SH-SY5Y (cell line): ENCODE measurements around the gene ANKRD55.
A peak's percentile ranks its signal among the peaks of the same experiment; 100 is the strongest.

Experiments
- GATA2 ChIP-seq: IDR thresholded peaks from 2 replicates; pipeline ENCODE4 v1.6.1; 2011; ENCODE audit warnings: mild to moderate bottlenecking, low read depth, low read length
- GATA3 ChIP-seq: IDR thresholded peaks from 2 replicates; pipeline ENCODE4 v1.6.1; 2011; ENCODE audit warnings: low read depth, mild to moderate bottlenecking, low read length, moderate library complexity

The ANKRD55 gene

DNA sequence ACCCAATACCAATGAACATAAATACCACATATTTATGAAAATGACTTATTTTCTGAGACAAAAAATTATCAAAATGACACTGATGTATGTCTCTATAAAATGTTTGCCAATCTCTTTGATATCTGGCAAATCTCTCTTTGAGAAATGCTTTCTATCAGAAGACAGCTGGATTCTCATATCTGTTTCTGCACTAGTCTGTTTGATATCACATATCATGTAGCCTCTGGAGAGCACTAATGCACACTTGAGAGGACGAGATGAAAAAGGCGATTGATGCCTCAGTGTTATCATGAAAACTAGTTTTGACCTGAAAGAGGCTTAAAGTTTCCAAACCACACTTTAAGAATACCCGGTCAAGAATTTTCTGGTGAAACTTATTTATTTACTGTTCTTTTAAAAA lies 29.1 kb upstream of the ANKRD55 start:
- TF ChIP-seq GATA2 (peak; percentile 18; the same call in 1 of the 2 replicates), GATA3 (peak; percentile 65; the same call in 1 of the 2 replicates)

DNA sequence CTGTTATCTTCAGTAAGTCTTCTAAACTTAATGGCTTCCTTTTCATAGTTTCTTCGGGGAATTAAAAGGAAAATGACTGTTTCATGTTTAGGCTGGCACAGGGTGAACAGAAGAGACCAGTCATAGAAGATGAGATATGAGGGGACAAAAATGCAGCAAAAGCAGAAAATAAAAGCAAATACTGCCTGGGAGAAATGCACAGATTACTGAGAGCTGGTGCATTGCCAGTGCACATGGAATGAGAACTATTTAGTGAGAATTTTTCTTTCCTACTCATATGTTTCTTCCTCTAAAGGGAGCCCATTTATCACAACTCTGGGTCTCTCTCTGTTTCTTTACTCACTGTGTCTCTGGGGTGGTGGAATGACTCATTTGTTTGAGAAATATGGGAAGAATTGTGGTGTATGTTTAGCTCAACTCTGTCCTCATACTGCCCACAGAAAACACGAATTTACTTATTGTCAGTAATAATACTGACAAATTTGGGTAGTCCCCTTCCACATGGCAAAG lies 25.9 kb upstream of the ANKRD55 start:
- TF ChIP-seq GATA2, result no peak

DNA sequence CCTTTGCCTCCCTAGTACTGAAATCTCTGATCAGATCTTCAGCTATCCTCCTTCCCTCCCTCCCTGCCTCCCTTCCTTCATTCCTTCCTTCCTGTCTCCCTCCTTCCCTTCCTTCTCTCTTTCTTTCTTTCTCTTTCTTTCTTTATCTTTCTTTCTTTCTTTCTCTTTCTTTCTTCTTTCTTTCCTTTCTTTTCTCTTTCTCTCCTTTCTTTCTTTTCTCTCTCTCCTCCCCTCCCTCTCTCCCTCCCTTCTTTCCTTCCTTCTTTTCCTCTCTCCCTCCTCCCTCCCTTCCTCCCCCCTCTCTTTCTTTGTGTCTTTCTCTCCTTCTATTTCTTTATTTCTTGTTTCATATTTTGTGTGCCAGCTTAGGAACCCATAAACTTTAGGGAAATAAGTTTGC lies 23.9 kb upstream of the ANKRD55 start:
- no peak for TF ChIP-seq GATA2
- no peak for TF ChIP-seq GATA3

DNA sequence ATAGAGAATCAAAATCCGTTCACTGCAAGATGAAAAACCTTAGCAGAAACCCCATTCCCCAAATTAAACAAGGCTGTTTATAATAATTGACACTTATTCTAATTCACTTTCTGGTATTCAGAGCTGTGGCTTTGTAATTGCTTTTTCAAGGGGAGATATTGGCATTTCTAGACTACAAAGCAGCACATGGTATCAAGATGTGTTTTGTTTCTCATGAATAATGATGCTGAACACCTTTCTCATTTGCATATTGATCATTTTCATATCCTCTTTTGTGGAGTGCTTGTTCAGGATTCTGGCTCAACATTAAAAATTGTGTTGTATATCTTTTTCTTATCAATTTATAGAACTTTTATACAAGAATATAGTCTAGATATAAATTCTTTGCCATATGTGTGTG lies 22.4 kb upstream of the ANKRD55 start:
- no peak for TF ChIP-seq GATA2
- no peak for TF ChIP-seq GATA3

DNA sequence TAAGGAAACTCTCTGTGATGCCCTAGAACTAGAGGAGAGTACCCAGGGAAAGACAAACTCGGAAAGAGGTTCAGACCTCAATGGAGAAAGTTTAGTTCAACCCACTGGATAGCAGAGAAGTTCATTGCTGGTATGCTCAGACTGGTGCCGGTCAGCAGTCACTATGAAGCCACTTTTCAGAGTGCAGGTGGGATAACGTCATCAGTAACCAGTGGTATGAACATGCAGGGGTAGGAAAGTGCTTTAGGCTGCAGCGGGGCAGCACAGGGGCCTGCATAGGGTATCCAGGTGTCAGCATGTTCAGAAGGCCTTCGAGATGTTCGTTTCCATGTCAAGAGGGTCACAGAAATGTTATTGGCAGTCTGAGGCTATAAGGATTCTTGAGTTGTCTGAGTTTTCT lies 20.8 kb upstream of the ANKRD55 start:
- no peak for TF ChIP-seq GATA3
- TF ChIP-seq GATA2, result no peak

DNA sequence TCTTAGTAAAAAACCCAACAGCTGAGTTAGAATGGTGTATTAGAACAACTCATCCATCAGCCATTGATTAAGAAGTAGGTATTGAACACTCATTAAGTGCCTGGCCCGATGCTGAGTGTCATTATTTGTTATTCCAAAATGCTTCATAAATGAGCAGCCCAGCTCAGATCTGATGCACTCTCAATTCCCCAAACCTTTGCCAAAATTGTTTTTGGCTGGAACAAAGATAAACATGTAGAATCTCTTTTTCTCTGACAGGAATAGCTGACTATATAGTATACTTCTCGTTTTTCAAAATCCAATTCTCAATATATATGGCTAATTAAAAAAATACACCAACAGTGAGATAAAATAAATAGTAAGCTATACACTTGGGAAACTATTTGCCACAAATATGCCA lies 20.0 kb upstream of the ANKRD55 start:
- TF ChIP-seq GATA2 (no peak), GATA3 (no peak)

DNA sequence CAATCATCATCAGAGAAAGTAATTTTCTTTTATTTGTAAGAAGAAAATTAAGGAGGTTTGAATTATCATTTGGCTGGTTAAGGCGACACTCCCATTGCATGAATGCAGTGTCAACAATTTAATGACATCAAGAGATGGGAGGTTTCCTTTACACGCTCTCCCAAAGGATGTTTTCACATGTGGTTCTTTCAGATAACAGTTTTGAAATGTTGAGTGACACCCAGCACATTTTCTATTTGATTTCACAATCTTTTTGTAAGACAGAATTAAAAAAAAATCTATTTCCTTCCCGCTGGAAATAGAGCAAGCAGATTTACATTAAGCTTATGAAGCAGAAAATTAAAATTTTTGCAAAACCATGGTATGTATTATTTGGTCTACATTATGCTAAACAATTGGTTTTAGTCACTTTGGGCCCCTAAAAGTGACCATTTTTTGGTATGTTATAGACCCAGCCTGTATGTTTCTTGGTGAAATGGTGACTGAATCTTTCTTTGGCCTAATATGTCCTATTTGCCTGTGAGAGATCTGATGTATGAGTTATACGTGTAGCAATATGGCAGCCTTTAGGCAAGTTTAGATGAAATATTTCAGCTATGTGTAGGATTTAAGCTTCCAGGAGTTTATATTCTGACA lies 18.9 kb upstream of the ANKRD55 start:
- no peak for TF ChIP-seq GATA3
- TF ChIP-seq GATA2, result no peak

DNA sequence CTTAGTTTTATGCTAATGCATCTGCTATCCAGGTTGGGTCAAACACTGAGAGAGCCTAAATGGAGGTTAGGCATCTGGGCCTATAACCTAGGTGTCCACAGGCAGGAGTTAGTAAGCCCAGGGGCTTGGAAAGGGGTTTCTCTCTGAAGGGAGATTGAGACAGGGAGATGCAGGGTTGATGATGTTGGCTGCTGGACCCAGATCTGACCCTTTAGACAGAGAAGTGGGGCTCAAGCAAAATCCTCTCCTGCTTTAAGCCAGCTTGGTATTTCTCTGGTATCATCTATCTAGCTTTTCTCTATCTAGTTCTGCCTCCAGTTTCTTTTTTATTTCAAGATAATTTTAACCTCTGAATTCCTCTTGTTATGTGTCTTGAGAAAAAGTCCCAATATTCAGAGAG lies 18.3 kb upstream of the ANKRD55 start:
- no peak for TF ChIP-seq GATA3
- no peak for TF ChIP-seq GATA2

DNA sequence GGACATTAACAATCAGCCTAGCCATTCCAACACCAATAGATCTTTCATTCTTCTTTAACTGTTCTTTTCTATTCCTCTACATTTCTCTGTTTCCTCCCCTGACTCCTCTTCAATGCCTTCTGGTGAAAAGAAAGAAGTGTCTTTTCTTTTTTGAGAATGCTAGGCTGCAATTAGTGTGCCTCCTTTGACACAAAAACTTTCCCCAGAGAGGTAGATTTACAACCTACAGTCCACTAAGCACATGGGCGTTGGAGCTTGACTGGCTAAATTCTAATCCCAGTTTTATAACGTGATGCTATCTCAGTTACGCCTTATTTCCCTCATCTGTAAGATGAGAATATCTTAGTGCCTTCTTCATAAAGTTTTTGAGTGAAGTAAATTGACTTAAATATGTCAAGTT lies 16.9 kb upstream of the ANKRD55 start:
- no peak for TF ChIP-seq GATA3
- TF ChIP-seq GATA2, result no peak

DNA sequence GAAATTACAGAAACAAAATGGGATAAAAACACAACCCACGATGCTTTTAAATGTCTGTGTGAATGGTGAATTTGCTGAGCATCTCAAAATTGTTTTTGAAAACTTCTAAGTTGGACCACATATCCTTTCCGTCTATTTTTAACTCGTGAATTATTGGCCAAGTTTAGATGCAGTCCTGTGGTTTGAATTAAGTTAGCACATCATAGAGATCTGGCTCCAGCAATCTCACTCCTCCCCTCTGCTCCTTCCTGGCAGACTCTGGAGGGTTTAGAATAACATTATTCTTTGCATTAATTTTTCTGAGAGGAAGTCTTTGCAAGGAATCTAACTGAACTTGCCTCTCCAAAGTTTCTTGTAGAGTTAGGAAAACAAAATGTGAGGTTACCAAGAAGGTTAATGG lies 14.5 kb upstream of the ANKRD55 start:
- TF ChIP-seq GATA2 (no peak), GATA3 (no peak)

DNA sequence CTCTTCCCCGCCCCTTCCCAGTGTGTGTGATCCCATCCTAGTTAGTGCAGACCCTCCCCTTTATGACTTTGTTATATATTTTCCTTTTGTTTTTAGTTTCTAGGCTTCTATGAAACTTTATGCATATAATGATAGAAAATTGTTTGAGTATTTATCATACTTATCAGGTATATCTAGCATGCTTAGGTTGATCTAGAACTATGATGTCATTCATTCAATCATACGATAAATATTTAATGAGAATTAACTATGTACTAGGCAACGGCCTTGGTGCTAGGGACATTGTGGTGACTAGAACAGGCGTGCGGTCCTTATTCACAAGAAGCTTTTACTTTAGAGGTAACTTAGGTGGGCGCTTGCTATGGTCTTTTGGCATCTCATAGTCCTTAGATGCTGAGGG lies 13.6 kb upstream of the ANKRD55 start:
- TF ChIP-seq GATA2 (no peak), GATA3 (no peak)

DNA sequence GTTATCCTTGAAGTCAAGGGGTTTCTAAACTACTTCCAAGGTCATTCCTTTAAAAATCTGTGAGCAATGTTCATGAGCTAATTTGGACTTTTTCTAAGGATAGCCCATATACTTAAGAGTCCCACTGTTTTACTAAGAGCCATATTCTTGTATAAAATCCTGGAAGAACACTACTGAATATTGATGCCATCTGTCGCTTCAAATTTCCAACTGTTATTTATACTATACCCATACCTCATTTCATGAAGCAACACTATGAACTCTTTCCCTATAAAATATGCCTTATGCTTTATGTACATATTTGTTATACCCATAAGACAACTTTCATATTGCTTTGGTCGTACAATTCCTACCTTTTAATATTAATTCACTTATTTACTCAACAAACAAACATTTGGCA lies 12.4 kb upstream of the ANKRD55 start:
- TF ChIP-seq GATA3 (no peak), GATA2 (no peak)

DNA sequence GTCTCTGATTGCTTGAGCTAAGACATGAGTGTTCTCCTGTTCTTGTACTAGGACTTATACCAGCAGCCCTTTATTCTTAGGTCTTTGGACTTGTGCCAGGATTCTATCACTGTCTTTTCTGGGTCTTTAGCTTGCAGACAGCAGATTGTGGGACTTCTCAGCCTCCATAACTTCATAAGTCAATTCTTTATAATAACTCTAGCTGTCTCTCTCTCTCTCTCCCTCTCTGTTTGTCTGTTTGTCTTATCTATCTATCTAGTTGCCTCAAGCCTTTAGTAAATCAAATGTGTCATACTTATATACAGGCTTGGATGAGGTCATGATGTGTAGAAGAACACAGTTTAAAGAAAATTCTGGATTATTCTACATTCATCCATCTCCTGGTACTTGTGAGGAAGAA lies 11.5 kb upstream of the ANKRD55 start:
- TF ChIP-seq GATA2 (no peak), GATA3 (no peak)

DNA sequence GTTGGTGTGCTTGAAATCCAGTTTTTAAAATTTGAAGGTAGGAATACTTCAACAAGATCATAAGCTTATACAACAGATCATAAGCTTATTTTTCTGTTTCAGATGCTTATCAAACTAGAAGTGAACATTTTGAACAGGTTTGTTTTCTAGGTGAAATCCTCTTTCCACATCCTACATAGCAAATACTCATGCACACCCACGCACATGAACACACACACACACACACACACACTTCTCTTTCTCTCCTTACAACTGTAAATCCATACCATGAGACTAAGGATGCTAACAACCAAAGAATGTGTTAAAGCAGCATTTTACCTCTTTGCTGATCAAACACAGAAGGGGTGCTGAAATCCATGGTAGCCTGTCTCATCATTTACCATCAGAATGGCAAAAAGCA lies 592 bp downstream of the ANKRD55 start:
- TF ChIP-seq GATA2 (no peak), GATA3 (no peak)

DNA sequence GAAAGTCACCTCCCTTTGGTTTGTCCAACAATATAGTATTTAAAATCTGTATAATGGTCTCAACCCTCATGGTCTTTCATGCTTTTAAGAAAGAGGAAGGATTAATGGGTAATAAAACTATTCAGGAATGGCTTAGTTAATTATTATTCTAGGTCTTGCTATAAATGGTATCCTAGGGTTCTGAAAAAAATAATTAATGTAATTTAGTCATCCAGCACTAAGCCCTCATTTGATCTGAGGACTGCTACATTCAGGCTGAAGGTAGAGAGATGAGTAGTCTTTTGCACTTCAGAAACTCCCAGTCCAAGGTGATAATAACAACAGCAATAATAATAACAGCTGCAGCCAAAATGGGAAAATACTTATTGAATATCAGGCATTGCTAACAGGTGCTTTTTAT lies 2.6 kb downstream of the ANKRD55 start:
- TF ChIP-seq GATA3 (no peak), GATA2 (no peak)

DNA sequence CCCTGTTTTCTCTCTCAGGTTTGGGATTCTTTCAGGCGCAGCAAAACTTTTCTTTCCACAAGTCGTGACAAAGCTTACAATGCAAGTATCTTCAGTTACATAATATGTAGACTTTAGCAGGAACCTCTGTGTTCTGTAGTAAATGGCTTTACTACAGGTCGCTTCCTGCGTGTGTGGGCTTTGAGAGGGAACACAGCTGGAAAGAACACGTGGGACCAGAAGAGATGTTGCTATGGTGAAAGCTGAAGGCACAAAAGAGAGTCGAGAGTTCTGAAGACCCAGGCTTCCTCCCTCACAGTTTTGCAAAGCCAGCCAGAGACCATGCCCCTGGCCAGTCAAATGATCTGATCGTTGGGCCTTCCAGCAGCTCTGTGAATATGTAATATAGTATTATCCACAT lies 4.0 kb downstream of the ANKRD55 start:
- TF ChIP-seq GATA2 (no peak), GATA3 (no peak)
